Erythroblast (primary cell): ENCODE results near the gene FOXJ3.

Experiments
- GATA1 ChIP-seq: IDR thresholded peaks from 2 replicates; pipeline ENCODE4 v1.6.1; 2011; ENCODE audit warnings: low read depth, mild to moderate bottlenecking, control low read depth, low read length, moderate library complexity
- POLR2A ChIP-seq: IDR thresholded peaks from 2 replicates; pipeline ENCODE4 v1.6.1; 2011; ENCODE audit warnings: mild to moderate bottlenecking, low read length

DNA sequence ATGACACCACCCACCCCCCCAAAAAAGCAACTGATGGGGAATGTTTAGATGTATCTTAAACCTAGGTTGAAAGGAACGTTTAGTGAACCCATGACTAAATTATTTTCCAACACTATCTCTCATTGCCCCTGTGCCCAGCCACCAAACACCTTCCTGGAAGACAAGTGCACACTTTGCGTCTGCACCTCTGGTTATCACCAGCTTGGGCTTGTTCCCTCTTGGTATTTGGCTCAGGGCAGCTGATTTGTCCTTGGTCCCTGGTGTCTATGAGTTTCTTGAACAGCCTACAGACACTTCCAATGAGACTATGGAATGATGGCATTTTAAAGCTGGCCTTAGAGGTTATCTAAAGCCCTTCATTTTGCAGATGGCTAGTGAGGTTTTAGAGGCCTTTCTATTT is 30.1 kb upstream of the FOXJ3 start:
- TF ChIP-seq POLR2A = no peak
- no peak for TF ChIP-seq GATA1
